Fibroblast of lung (primary cell): ENCODE data around the gene PPP1R12A. TPM values are rescaled to one million over a fixed set of nuclear protein-coding genes. Genes with fewer than 3 reads are reported as not detected.
A peak's percentile ranks its signal among the peaks of the same experiment; 100 is the strongest.

Experiments used
- DNase-seq, 2 donors: peaks; one replicate each; pipeline versions ENCODE4 v3.0.0 to v3.0.0-alpha.2; 2010; ENCODE audit warnings: low read depth in 2 of 2
- H2AFZ ChIP-seq: 2 replicates; pipeline ENCODE4 v1.5.1; 2012; ENCODE audit warnings: low read length, control low read depth, inconsistent platforms
- H3K27ac ChIP-seq: 2 replicates; pipeline ENCODE4 v1.5.1; 2011; ENCODE audit warnings: low read length, control low read depth; ENCODE audit not compliant: insufficient read depth
- H3K27me3 ChIP-seq: 2 replicates; pipeline ENCODE4 v1.5.1; 2011; ENCODE audit warnings: mild to moderate bottlenecking, low read length; ENCODE audit not compliant: control insufficient read depth, insufficient read depth
- H3K36me3 ChIP-seq: 2 replicates; pipeline ENCODE4 v1.5.1; 2011; ENCODE audit warnings: low read length; ENCODE audit not compliant: control insufficient read depth, insufficient read depth
- H3K4me1 ChIP-seq: 2 replicates; pipeline ENCODE4 v1.5.1; 2011; ENCODE audit warnings: low read length; ENCODE audit not compliant: control insufficient read depth, insufficient read depth; ENCODE audit errors: extremely low read depth
- H3K4me2 ChIP-seq: 2 replicates; pipeline ENCODE4 v1.5.1; 2011; ENCODE audit warnings: low read length, control low read depth; ENCODE audit not compliant: insufficient read depth; ENCODE audit errors: extremely low read depth
- H3K4me3 ChIP-seq, 4 experiments: fragments of 200-600 bp in 1 of 4; sonication (generic) in 1 of 4; replicated peaks in 1 of 4; 2 replicates each; pipeline ENCODE4 v1.5.1; 2011 to 2016; ENCODE audit warnings: low read length in 4 of 4, low read depth in 3 of 4, mild to moderate bottlenecking in 3 of 4, control low read depth in 2 of 4, inconsistent platforms in 1 of 4, mixed read lengths in 1 of 4; ENCODE audit not compliant: insufficient read depth in 1 of 4; ENCODE audit errors: control extremely low read depth in 1 of 4
- H3K79me2 ChIP-seq: 2 replicates; pipeline ENCODE4 v1.5.1; 2012; ENCODE audit warnings: mild to moderate bottlenecking, low read length, inconsistent platforms; ENCODE audit not compliant: control insufficient read depth, insufficient read depth
- H3K9ac ChIP-seq: 2 replicates; pipeline ENCODE4 v1.5.1; 2011; ENCODE audit warnings: mild to moderate bottlenecking, low read length, control low read depth; ENCODE audit not compliant: insufficient read depth
- H3K9me3 ChIP-seq: 2 replicates; pipeline ENCODE4 v1.5.1; 2012; ENCODE audit warnings: low read depth, low read length; ENCODE audit not compliant: control insufficient read depth, insufficient read depth
- H4K20me1 ChIP-seq: 2 replicates; pipeline ENCODE4 v1.5.1; 2011; ENCODE audit warnings: low read length; ENCODE audit not compliant: control insufficient read depth, insufficient read depth; ENCODE audit errors: extremely low read depth
- CTCF ChIP-seq, 2 donors: IDR thresholded peaks in 1 of 2; conservative IDR thresholded peaks in 1 of 2; 1 replicate in 1 of 2; 2 replicates in 1 of 2; pipeline ENCODE4 v1.5.1; 2011 to 2012; ENCODE audit warnings: low read length in 2 of 2, control low read depth in 1 of 2, inconsistent platforms in 1 of 2, low read depth in 1 of 2, mild to moderate bottlenecking in 1 of 2
- EZH2 ChIP-seq: IDR thresholded peaks from 2 replicates; pipeline ENCODE4 v1.5.1; 2012; ENCODE audit warnings: low read length, control low read depth, mild to moderate bottlenecking; ENCODE audit errors: missing control alignments
- polyA minus RNA-seq: library from RNA; depleted of rRNA, polyadenylated mRNA; stranded (reverse); fragments of >200 nt; gene quantifications from 2 replicates; pipeline ENCODE4 v1.2.3, GENCODE V29; 2011; ENCODE audit warnings: low replicate concordance
- polyA plus RNA-seq, 2 donors: library from polyadenylated mRNA; depleted of rRNA in 1 of 2; stranded (reverse) in 1 of 2; unstranded in 1 of 2; fragments of >200 nt; gene quantifications; 2 replicates each; pipeline ENCODE4 v1.2.1, GENCODE V29; 2011 to 2012; ENCODE audit warnings: missing spikeins in 1 of 2
- total RNA-seq: library from RNA; depleted of rRNA; stranded (reverse); fragments of >200 nt; gene quantifications from 2 replicates; pipeline ENCODE4 v1.2.1, GENCODE V29; 2014

PPP1R12A gene
- total RNA-seq (120 and 139 TPM in 2 replicates), polyA plus RNA-seq (76.4 and 94.9 TPM in 2 replicates), polyA minus RNA-seq (15.7 and 24.4 TPM in 2 replicates)
- polyA plus RNA-seq (2012): 47.8 and 62.1 TPM in 2 replicates

- H3K27ac ChIP-seq: peak within 1 kb of the TSS; percentile 97
- H3K36me3 ChIP-seq: no peaks in the 10 kb centered on the region
- peak in 1 of 2 donors; percentile 12 for TF ChIP-seq CTCF (conservative IDR thresholded peaks at IDR 0.05 in 1 of 2, IDR thresholded peaks at IDR 0.05 in 1 of 2; ENCODE audit: low read depth in 1 of 2, low read length in 2 of 2)
- TF ChIP-seq EZH2: no peak
- peaks cover 66% of the 10 kb centered on the region for H3K79me2 ChIP-seq
- no peaks in the 10 kb centered on the region for H4K20me1 ChIP-seq
- H3K9ac ChIP-seq: peak within 1 kb of the TSS; percentile 98
- H3K4me3 ChIP-seq: peak within 1 kb of the TSS; percentile 94 to 97 (median 96)
- H3K27me3 ChIP-seq: no peaks in the 10 kb centered on the region
- H2AFZ ChIP-seq: peak within 1 kb of the TSS; percentile 98
- peak within 1 kb of the TSS; percentile 93 for H3K4me2 ChIP-seq
- H3K9me3 ChIP-seq: no peaks in the 10 kb centered on the region
- H3K4me1 ChIP-seq: no peaks in the 10 kb centered on the region
- peak; percentile 98 for DNase-seq
These were observed at the start of gene PPP1R12A for GRCh38 chr12:79935021-79935623. Gene PPP1R12A (minus strand): TSS chr12:79935097. CDS start chr12:79934931, 166 bp downstream.

DNA sequence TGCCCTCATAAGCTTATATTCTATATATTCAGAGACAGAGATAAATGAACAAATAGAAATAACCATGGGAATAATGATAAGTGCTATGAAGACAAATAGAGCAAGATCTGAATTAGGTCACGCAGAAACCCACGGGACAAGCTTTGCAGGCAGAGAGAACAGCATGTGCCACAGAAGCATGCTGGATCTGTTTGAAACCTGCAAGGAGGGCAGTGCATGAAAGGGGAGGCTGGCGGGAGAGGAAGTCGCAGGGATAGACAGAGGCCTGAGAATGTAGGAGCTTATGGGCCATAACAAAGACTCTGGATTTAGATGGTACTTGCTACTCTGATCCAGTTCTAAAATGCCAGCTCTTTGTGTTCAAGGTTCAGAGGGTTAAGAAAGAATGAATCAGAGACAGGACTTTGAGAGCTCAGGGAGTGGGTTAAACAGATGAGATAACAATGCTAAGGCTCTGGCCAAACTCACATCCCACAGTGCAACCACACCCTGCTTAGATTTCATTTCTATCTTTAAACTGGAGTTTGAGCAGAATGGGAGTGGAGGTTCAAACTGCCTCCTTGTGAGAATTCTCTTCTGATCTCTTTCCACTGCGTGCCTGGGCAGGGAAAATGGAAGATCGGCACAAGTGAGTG is 49.2 kb upstream of the PPP1R12A start:
- Histone ChIP-seq H3K4me3 (no peak overlapping the region), H3K36me3 (no peaks in the 10 kb centered on the region), H3K27ac (no peak overlapping the region), H2AFZ (no peak overlapping the region), H3K4me2 (no peak overlapping the region), H3K9ac (no peak overlapping the region), H4K20me1 (no peaks in the 10 kb centered on the region), H3K79me2 (no peaks in the 10 kb centered on the region), H3K27me3 (no peaks in the 10 kb centered on the region), H3K4me1 (no peaks in the 10 kb centered on the region), H3K9me3 (no peaks in the 10 kb centered on the region)
- TF ChIP-seq CTCF (conservative IDR thresholded peaks at IDR 0.05 in 1 of 2, IDR thresholded peaks at IDR 0.05 in 1 of 2; ENCODE audit: low read depth in 1 of 2, low read length in 2 of 2): no peak
- no peak for TF ChIP-seq EZH2
- peak; percentile 55 to 89 for DNase-seq

- peak; percentile 63 to 99 for DNase-seq
- H3K36me3 ChIP-seq: no peaks in the 10 kb centered on the region
- no peaks in the 10 kb centered on the region for H3K9me3 ChIP-seq
- H3K4me2 ChIP-seq: no peak overlapping the region
- no peaks in the 10 kb centered on the region for H4K20me1 ChIP-seq
- H3K27me3 ChIP-seq: no peaks in the 10 kb centered on the region
- H3K9ac ChIP-seq: no peak overlapping the region
- H3K27ac ChIP-seq: no peak overlapping the region
- H3K79me2 ChIP-seq: no peaks in the 10 kb centered on the region
- no peak overlapping the region for H2AFZ ChIP-seq
- no peak overlapping the region for H3K4me3 ChIP-seq
- H3K4me1 ChIP-seq: no peaks in the 10 kb centered on the region
- TF ChIP-seq EZH2 (no peak), CTCF (conservative IDR thresholded peaks at IDR 0.05 in 1 of 2, IDR thresholded peaks at IDR 0.05 in 1 of 2; ENCODE audit: low read depth in 1 of 2, low read length in 2 of 2) (no peak)
These were observed 48.6 kb upstream of the PPP1R12A start for GRCh38 chr12:79983492-79983891.
